Measurements from ENCODE around the gene STXBP5L.
"Not testable (repeated sequence)": the region's sequence is repeated elsewhere in the genome, so short reads cannot be mapped to it uniquely, and the experiment has no call there.

The STXBP5L gene
- 0 reads per million in 4 donors for total RNA-seq

GRCh38 chr3:120908030-120908794 lies at the start of gene STXBP5L:
Gene STXBP5L, plus strand, starts transcription at chr3:120908205. Its CDS starts 1,374 bp downstream, at chr3:120909579.
- peak in 1 of 5 donors; percentile 51 for DNase-seq

- DNase-seq, result no peak
Measured at GRCh38 chr3:120858521-120858920, 49.5 kb upstream of the STXBP5L start.

GRCh38 chr3:120864541-120864940 lies 43.5 kb upstream of the STXBP5L start:
- no peak for DNase-seq

GRCh38 chr3:120875507-120875906 lies 32.5 kb upstream of the STXBP5L start:
- DNase-seq, result no peak

GRCh38 chr3:120875989-120876388 lies 32.0 kb upstream of the STXBP5L start:
- no peak for DNase-seq

GRCh38 chr3:120879411-120879810 lies 28.6 kb upstream of the STXBP5L start:
- DNase-seq, result no peak

GRCh38 chr3:120892921-120893320 lies 15.1 kb upstream of the STXBP5L start:
- DNase-seq, result no peak

GRCh38 chr3:120894316-120895057 lies 13.5 kb upstream of the STXBP5L start:
- DNase-seq, result no peak

- DNase-seq, result not testable (repeated sequence)
Measured at GRCh38 chr3:120901716-120902115, 6.3 kb upstream of the STXBP5L start.

- DNase-seq, result no peak
Measured at GRCh38 chr3:120903221-120903620, 4.8 kb upstream of the STXBP5L start.

GRCh38 chr3:120907659-120908029 lies 361 bp upstream of the STXBP5L start:
- no peak for DNase-seq

GRCh38 chr3:120908795-120909601 lies 993 bp downstream of the STXBP5L start:
- DNase-seq, result no peak

GRCh38 chr3:120909602-120909878 lies 1.5 kb downstream of the STXBP5L start:
- DNase-seq, result no peak

GRCh38 chr3:120926146-120926545 lies 18.1 kb downstream of the STXBP5L start:
- no peak for DNase-seq

GRCh38 chr3:120928991-120929390 lies 21.0 kb downstream of the STXBP5L start:
- no peak for DNase-seq

GRCh38 chr3:120931593-120931992 lies 23.6 kb downstream of the STXBP5L start:
- DNase-seq, result no peak

- no peak for DNase-seq
Measured at GRCh38 chr3:120956143-120956542, 48.1 kb downstream of the STXBP5L start.

- no peak for DNase-seq
Measured at GRCh38 chr3:120982608-120983320, 74.8 kb downstream of the STXBP5L start.

GRCh38 chr3:120983321-120983665 lies 75.3 kb downstream of the STXBP5L start:
- no peak for DNase-seq

GRCh38 chr3:120983841-120984240 lies 75.8 kb downstream of the STXBP5L start:
- DNase-seq, result no peak

- no peak for DNase-seq
Measured at GRCh38 chr3:120985242-120985641, 77.2 kb downstream of the STXBP5L start.

- DNase-seq, result no peak
Measured at GRCh38 chr3:120988994-120989393, 81.0 kb downstream of the STXBP5L start.

- DNase-seq, result no peak
Measured at GRCh38 chr3:121018917-121019321, 110.9 kb downstream of the STXBP5L start.
